ENCODE results near the gene KAZN.

GRCh38 chr1:14894811-14895560 lies 296.5 kb downstream of the KAZN start:
- no peak for TF ChIP-seq CTCF (IDR thresholded peaks at IDR 0.05; ENCODE audit: poor library complexity)
- TF ChIP-seq EZH2 (IDR thresholded peaks at IDR 0.05; ENCODE audit: borderline replicate concordance) = no peak
- TF ChIP-seq EZH2phosphoT487 (IDR thresholded peaks at IDR 0.05; ENCODE audit: low read depth, severe bottlenecking, unreplicated experiment) = no peak
